Activated naive CD4-positive, alpha-beta T cell treated with anti-CD3 and anti-CD28 coated beads, Interleukin-2, amount 50 U/mL, for 72 hours (primary cell): ENCODE measurements around the gene P2RY2. TPM values are rescaled to one million over a fixed set of nuclear protein-coding genes. Genes with fewer than 3 reads are reported as not detected.
A peak's percentile ranks its signal among the peaks of the same experiment; 100 is the strongest.
"Not testable (repeated sequence)": the region's sequence is repeated elsewhere in the genome, so short reads cannot be mapped to it uniquely, and the experiment has no call there.

Experiments
- ATAC-seq, 2 donors: fragments of 150-1000 bp; cut with Tn5 transposase; 2 replicates each; pipeline ENCODE4 v1.10.0; 2021; ENCODE audit warnings: mild to moderate bottlenecking in 2 of 2, moderate library complexity in 2 of 2
- DNase-seq, 2 donors: peaks; one replicate each; pipeline ENCODE4 v3.0.0; 2021 to 2022; ENCODE audit warnings: low spot score in 2 of 2
- H3K27ac Mint-ChIP-seq, 2 donors: one replicate each; pipeline ENCODE4 v1.8.0; 2022; ENCODE audit warnings: mild to moderate bottlenecking in 2 of 2, mixed read lengths in 2 of 2
- H3K36me3 Mint-ChIP-seq, 2 donors: one replicate each; pipeline ENCODE4 v1.8.0; 2022; ENCODE audit warnings: mixed read lengths in 2 of 2
- H3K9me3 Mint-ChIP-seq, 2 donors: one replicate each; pipeline ENCODE4 v1.8.0; 2022; ENCODE audit warnings: mixed read lengths in 2 of 2
- total RNA-seq, 2 donors: library from RNA; stranded (reverse); gene quantifications; one replicate each; pipeline ENCODE4 v1.2.3, GENCODE V29; 2022

Gene P2RY2
- total RNA-seq, 2 donors from 2014 or later: not detected

- ATAC-seq (no peak), DNase-seq (no peak)
- Mint-ChIP-seq H3K36me3 (no peaks in the 10 kb centered on the region), H3K27ac (no peak overlapping the region), H3K9me3 (no peaks in the 10 kb centered on the region)
Measured at GRCh38 chr11:73229321-73229895, 11.3 kb downstream of the P2RY2 start.

- no peak overlapping the region for H3K27ac Mint-ChIP-seq
- no peaks in the 10 kb centered on the region for H3K36me3 Mint-ChIP-seq
- DNase-seq (peak in 1 of 2 donors; percentile 31), ATAC-seq (no peak)
- no peaks in the 10 kb centered on the region for H3K9me3 Mint-ChIP-seq
Measured at GRCh38 chr11:73229896-73230875, 12.1 kb downstream of the P2RY2 start.

DNA sequence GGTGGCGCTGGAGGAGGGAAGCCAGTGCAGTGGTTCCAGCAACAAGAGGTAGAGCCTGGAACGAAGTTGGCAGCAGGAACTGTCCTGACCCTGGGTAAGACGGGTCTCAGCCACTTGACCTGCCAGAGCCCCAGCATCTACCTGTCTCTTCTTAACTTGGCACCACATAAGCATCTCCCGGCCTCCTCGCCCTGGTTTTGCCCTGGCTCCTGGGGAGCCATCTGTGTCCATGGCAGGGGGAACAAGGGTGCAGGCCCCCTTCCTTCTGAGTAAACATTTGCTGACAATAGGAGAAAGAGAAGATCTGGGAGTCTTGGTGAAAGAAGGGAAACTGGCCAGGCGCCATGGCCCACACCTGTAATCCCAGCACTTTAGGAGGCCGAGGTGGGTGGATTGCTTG lies 12.8 kb downstream of the P2RY2 start:
- Mint-ChIP-seq H3K36me3 (no peaks in the 10 kb centered on the region), H3K27ac (no peak overlapping the region), H3K9me3 (no peaks in the 10 kb centered on the region)
- ATAC-seq (no peak), DNase-seq (no peak)

DNA sequence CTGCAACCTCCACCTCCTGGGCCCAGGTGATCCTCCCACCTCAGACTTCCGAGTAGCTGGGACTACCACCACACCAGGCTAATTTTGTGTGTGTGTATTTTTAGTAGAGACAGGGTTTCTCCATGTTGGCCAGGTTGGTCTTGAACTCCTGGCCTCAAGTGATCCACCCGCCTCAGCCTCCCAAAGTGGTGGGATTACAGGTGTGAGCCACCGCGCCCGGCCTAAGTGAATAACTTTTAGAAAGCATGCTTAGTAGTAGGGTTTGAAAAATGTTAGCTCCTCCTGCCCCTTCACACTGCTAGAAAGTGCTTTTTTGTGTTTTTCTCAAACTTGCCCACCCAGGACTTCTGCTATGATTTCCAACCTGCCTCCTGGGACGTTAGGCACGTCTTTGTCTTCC lies 14.4 kb downstream of the P2RY2 start:
- DNase-seq, H3K27ac Mint-ChIP-seq: not testable (repeated sequence)

DNA sequence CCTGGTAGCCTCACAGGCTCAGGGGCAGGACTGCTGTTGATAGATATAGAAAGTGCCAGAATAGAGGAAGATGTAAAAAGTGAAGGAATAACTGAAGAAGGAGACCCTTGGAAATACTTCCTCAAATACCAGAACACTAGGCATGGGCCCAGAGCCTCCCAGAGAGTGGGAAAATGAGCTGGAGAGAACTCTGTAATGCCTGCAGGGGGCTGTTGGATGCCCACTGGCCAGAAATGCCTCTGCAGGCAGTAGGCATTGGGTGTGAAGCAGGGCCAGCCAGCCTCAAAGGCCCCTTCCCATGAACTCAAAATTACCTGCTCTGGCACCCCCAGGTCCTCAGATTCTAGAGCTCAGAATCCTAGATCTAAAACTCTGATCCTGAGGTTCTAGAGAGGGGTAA lies 15.1 kb downstream of the P2RY2 start:
- DNase-seq: no peak
- H3K27ac Mint-ChIP-seq: no peak overlapping the region

More for the DNA sequence above, 14.4 kb downstream of the P2RY2 start:
- not testable (repeated sequence) for H3K9me3 Mint-ChIP-seq, H3K36me3 Mint-ChIP-seq, ATAC-seq

GRCh38 chr11:73233692-73234470 lies 15.8 kb downstream of the P2RY2 start:
- ATAC-seq: no peak
- Mint-ChIP-seq H3K27ac (no peak overlapping the region), H3K36me3 (no peaks in the 10 kb centered on the region), H3K9me3 (no peaks in the 10 kb centered on the region)
- DNase-seq: no peak

More for the DNA sequence above, 15.1 kb downstream of the P2RY2 start:
- no peaks in the 10 kb centered on the region for H3K9me3 Mint-ChIP-seq
- no peak for ATAC-seq
- H3K36me3 Mint-ChIP-seq: no peaks in the 10 kb centered on the region

DNA sequence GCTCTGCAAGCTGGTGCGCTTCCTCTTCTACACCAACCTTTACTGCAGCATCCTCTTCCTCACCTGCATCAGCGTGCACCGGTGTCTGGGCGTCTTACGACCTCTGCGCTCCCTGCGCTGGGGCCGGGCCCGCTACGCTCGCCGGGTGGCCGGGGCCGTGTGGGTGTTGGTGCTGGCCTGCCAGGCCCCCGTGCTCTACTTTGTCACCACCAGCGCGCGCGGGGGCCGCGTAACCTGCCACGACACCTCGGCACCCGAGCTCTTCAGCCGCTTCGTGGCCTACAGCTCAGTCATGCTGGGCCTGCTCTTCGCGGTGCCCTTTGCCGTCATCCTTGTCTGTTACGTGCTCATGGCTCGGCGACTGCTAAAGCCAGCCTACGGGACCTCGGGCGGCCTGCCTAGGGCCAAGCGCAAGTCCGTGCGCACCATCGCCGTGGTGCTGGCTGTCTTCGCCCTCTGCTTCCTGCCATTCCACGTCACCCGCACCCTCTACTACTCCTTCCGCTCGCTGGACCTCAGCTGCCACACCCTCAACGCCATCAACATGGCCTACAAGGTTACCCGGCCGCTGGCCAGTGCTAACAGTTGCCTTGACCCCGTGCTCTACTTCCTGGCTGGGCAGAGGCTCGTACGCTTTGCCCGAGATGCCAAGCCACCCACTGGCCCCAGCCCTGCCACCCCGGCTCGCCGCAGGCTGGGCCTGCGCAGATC lies 16.5 kb downstream of the P2RY2 start:
- ATAC-seq: no peak
- DNase-seq: no peak
- H3K27ac Mint-ChIP-seq: no peak overlapping the region
- no peaks in the 10 kb centered on the region for H3K9me3 Mint-ChIP-seq
- H3K36me3 Mint-ChIP-seq: no peaks in the 10 kb centered on the region

GRCh38 chr11:73235236-73235786 lies 17.2 kb downstream of the P2RY2 start:
- Mint-ChIP-seq H3K9me3 (no peaks in the 10 kb centered on the region), H3K36me3 (no peaks in the 10 kb centered on the region), H3K27ac (no peak overlapping the region)
- ATAC-seq (no peak), DNase-seq (no peak)

- DNase-seq (no peak), ATAC-seq (no peak)
- Mint-ChIP-seq H3K27ac (no peak overlapping the region), H3K36me3 (no peaks in the 10 kb centered on the region), H3K9me3 (no peaks in the 10 kb centered on the region)
Measured at GRCh38 chr11:73236205-73236765, 18.2 kb downstream of the P2RY2 start.

GRCh38 chr11:73236854-73237253 lies 18.8 kb downstream of the P2RY2 start:
- ATAC-seq (peak; percentile 63 to 77), DNase-seq (peak in 1 of 2 donors; percentile 58)
- no peaks in the 10 kb centered on the region for H3K36me3 Mint-ChIP-seq
- no peaks in the 10 kb centered on the region for H3K9me3 Mint-ChIP-seq
- H3K27ac Mint-ChIP-seq: no peak overlapping the region

DNA sequence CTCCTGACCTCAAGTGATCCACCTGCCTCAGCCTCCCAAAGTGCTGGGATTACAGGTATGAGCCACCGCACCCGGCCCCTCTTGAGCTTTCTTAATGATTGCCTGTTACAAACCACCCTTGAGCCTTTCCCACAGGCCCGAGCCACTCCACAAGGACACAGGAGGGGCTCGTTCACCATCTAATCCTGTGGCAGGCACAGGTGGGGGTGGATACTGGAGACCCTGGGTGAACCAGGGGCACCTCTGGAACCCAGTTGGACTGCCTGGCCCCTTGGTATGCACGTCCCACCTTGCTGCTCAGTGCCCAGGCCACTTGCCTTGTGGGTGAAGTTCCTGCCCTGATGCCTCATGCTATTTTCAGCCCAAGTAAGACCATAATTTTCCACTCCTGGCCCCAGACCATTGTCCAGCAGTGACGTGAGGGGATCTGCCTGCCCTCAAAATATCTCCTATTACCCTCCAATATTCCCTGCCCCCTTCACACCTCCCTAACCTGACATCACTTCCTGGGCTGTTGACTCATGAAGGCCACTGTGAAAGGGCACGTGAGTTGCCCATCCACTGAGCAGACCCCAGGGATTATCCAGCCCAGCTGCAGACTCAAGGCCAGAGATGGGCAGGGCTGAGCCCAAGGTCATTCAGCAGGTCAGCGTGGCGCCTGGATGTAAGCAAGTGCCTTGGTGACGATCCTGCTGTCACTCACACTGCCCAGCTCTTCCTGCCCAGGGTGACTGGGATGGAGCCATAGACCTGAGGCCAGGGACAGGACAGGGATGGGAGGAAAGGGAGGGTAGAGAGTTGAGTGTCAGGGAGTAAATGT lies 19.6 kb downstream of the P2RY2 start:
- H3K36me3 Mint-ChIP-seq: no peaks in the 10 kb centered on the region
- ATAC-seq: no peak
- H3K9me3 Mint-ChIP-seq: no peaks in the 10 kb centered on the region
- H3K27ac Mint-ChIP-seq: no peak overlapping the region
- DNase-seq: no peak

- Mint-ChIP-seq H3K9me3 (no peaks in the 10 kb centered on the region), H3K27ac (no peak overlapping the region), H3K36me3 (no peaks in the 10 kb centered on the region)
- DNase-seq (no peak), ATAC-seq (no peak)
Measured at GRCh38 chr11:73239111-73239521, 21.0 kb downstream of the P2RY2 start.

- no peak for DNase-seq
Measured at GRCh38 chr11:73239571-73240189, 21.6 kb downstream of the P2RY2 start.

GRCh38 chr11:73240190-73240781 lies 22.2 kb downstream of the P2RY2 start:
- DNase-seq (no peak), ATAC-seq (no peak)
- Mint-ChIP-seq H3K27ac (no peak overlapping the region), H3K36me3 (no peaks in the 10 kb centered on the region), H3K9me3 (no peaks in the 10 kb centered on the region)

More at GRCh38 chr11:73239571-73240189, 21.6 kb downstream of the P2RY2 start:
- H3K27ac Mint-ChIP-seq: no peak overlapping the region
- no peaks in the 10 kb centered on the region for H3K9me3 Mint-ChIP-seq
- ATAC-seq: no peak
- no peaks in the 10 kb centered on the region for H3K36me3 Mint-ChIP-seq
